DND-41 (cell line): Measurements from ENCODE around the gene CAVIN2.

Experiments
- ATAC-seq: fragments of 200-7000 bp; cut with Tn5 transposase; 3 replicates; pipeline ENCODE4 v1.9.1; 2021; ENCODE audit warnings: low read depth; ENCODE audit not compliant: insufficient read depth
- DNase-seq: peaks from one replicate; pipeline ENCODE4 v3.0.0-alpha.2; 2020
- H2AFZ ChIP-seq: 2 replicates; pipeline ENCODE4 v1.6.0; 2012; ENCODE audit warnings: low read depth, low read length
- H3K27ac ChIP-seq: 2 replicates; pipeline ENCODE4 v1.5.1; 2012; ENCODE audit warnings: low read length, inconsistent platforms
- H3K27me3 ChIP-seq: fragments of 200-600 bp; sonication (generic); 2 replicates; pipeline ENCODE4 v1.6.0; 2012; ENCODE audit warnings: low read length, mild to moderate bottlenecking, inconsistent platforms; ENCODE audit not compliant: insufficient read depth, poor library complexity
- H3K36me3 ChIP-seq: 2 replicates; pipeline ENCODE4 v1.5.1; 2012; ENCODE audit warnings: low read length, inconsistent platforms; ENCODE audit not compliant: insufficient read depth
- H3K4me1 ChIP-seq: 2 replicates; pipeline ENCODE4 v1.5.1; 2012; ENCODE audit warnings: mild to moderate bottlenecking, low read length; ENCODE audit not compliant: insufficient read depth
- H3K4me2 ChIP-seq: 2 replicates; pipeline ENCODE4 v1.6.0; 2012; ENCODE audit warnings: mild to moderate bottlenecking, moderate library complexity, low read length, inconsistent platforms; ENCODE audit not compliant: insufficient read depth
- H3K4me3 ChIP-seq, 2 experiments: fragments of 200-600 bp in 1 of 2; shearing (Covaris generic) in 1 of 2; 2 replicates each; pipeline ENCODE4 v1.5.1; 2012 to 2016; ENCODE audit warnings: inconsistent platforms in 2 of 2, low read length in 2 of 2, mild to moderate bottlenecking in 2 of 2, low read depth in 1 of 2, moderate library complexity in 1 of 2
- H3K79me2 ChIP-seq: 2 replicates; pipeline ENCODE4 v1.6.0; 2012; ENCODE audit warnings: low read length, inconsistent platforms; ENCODE audit not compliant: insufficient read depth
- H3K9ac ChIP-seq: 2 replicates; pipeline ENCODE4 v1.6.0; 2012; ENCODE audit warnings: low read depth, mild to moderate bottlenecking, inconsistent platforms, low read length, moderate library complexity
- H3K9me3 ChIP-seq: 2 replicates; pipeline ENCODE4 v1.5.1; 2012; ENCODE audit warnings: low read length, moderate library complexity, mild to moderate bottlenecking, inconsistent platforms; ENCODE audit not compliant: insufficient read depth, severe bottlenecking
- H4K20me1 ChIP-seq: 2 replicates; pipeline ENCODE4 v1.6.0; 2012; ENCODE audit warnings: low read length; ENCODE audit not compliant: insufficient read depth
- EZH2 ChIP-seq: IDR thresholded peaks from 3 replicates; pipeline ENCODE4 v1.6.1; 2012; ENCODE audit warnings: borderline replicate concordance, low read depth, mild to moderate bottlenecking, moderate library complexity, low read length, inconsistent platforms; ENCODE audit not compliant: severe bottlenecking
- TF ChIP-seq, protein P1 (sequence below): IDR thresholded peaks from 2 replicates; pipeline ENCODE4 v1.5.1; 2012; ENCODE audit warnings: borderline replicate concordance, low read length, moderate library complexity, mild to moderate bottlenecking; ENCODE audit not compliant: poor library complexity, severe bottlenecking; ENCODE audit errors: extremely low read depth

CAVIN2 gene

GRCh38 chr2:191867507-191867847 is 20.6 kb upstream of the CAVIN2 start:
- no peak overlapping the region for H3K9ac ChIP-seq
- no peaks in the 10 kb centered on the region for H3K36me3 ChIP-seq
- H3K4me1 ChIP-seq, result no peaks in the 10 kb centered on the region
- H3K9me3 ChIP-seq, result no peaks in the 10 kb centered on the region
- no peak for DNase-seq
- TF ChIP-seq EZH2, result no peak
- TF ChIP-seq, protein P1, sequence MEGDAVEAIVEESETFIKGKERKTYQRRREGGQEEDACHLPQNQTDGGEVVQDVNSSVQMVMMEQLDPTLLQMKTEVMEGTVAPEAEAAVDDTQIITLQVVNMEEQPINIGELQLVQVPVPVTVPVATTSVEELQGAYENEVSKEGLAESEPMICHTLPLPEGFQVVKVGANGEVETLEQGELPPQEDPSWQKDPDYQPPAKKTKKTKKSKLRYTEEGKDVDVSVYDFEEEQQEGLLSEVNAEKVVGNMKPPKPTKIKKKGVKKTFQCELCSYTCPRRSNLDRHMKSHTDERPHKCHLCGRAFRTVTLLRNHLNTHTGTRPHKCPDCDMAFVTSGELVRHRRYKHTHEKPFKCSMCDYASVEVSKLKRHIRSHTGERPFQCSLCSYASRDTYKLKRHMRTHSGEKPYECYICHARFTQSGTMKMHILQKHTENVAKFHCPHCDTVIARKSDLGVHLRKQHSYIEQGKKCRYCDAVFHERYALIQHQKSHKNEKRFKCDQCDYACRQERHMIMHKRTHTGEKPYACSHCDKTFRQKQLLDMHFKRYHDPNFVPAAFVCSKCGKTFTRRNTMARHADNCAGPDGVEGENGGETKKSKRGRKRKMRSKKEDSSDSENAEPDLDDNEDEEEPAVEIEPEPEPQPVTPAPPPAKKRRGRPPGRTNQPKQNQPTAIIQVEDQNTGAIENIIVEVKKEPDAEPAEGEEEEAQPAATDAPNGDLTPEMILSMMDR, result no peak
- no peak overlapping the region for H2AFZ ChIP-seq
- H4K20me1 ChIP-seq, result no peaks in the 10 kb centered on the region
- no peak overlapping the region for H3K4me2 ChIP-seq
- no peaks in the 10 kb centered on the region for H3K27me3 ChIP-seq
- H3K4me3 ChIP-seq, result no peak overlapping the region
- ATAC-seq, result no peak
- H3K79me2 ChIP-seq, result no peaks in the 10 kb centered on the region
- no peak overlapping the region for H3K27ac ChIP-seq

GRCh38 chr2:191866675-191867506 is 20.0 kb upstream of the CAVIN2 start:
- Histone ChIP-seq H3K27me3 (no peaks in the 10 kb centered on the region), H3K4me3 (no peak overlapping the region), H3K36me3 (no peaks in the 10 kb centered on the region), H3K9me3 (no peaks in the 10 kb centered on the region), H3K4me1 (no peaks in the 10 kb centered on the region), H2AFZ (no peak overlapping the region), H4K20me1 (no peaks in the 10 kb centered on the region), H3K79me2 (no peaks in the 10 kb centered on the region), H3K9ac (no peak overlapping the region), H3K27ac (no peak overlapping the region), H3K4me2 (no peak overlapping the region)
- no peak for DNase-seq
- TF ChIP-seq, protein P1, result no peak
- no peak for TF ChIP-seq EZH2
- ATAC-seq, result no peak

DNA sequence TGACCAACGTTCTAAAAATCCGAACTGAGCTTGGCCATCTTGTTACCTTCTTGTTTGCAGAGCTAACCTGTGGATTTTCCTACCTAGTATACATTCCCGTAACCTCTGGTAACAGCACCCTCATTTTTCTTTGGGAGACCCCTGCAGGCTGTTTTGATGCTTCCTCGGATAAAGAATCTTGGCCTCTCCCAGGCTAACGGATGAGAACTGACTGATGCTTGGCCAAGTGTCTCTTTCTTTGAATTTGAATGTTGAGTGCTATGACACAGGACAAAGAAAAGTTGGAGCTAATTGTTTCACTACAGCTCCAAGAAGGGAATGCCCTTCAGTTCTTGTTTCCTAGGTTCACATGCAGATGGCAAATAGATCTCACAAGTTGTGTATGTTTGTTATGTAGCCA is 19.3 kb upstream of the CAVIN2 start:
- Histone ChIP-seq H3K27ac (no peak overlapping the region), H3K79me2 (no peaks in the 10 kb centered on the region), H3K4me2 (no peak overlapping the region), H3K27me3 (no peaks in the 10 kb centered on the region), H3K4me3 (no peak overlapping the region), H3K9ac (no peak overlapping the region), H4K20me1 (no peaks in the 10 kb centered on the region), H3K4me1 (no peaks in the 10 kb centered on the region), H3K36me3 (no peaks in the 10 kb centered on the region), H2AFZ (no peak overlapping the region), H3K9me3 (no peaks in the 10 kb centered on the region)
- no peak for DNase-seq
- TF ChIP-seq EZH2, result no peak
- TF ChIP-seq, protein P1, result no peak
- ATAC-seq, result no peak
